ENCODE data around the gene SGPP2. TPM values are rescaled to one million over a fixed set of nuclear protein-coding genes. Genes with fewer than 3 reads are reported as not detected.

Gene SGPP2
- total RNA-seq, 2 donors from 2014 or later, result 2.1 to 13.0 TPM

DNA sequence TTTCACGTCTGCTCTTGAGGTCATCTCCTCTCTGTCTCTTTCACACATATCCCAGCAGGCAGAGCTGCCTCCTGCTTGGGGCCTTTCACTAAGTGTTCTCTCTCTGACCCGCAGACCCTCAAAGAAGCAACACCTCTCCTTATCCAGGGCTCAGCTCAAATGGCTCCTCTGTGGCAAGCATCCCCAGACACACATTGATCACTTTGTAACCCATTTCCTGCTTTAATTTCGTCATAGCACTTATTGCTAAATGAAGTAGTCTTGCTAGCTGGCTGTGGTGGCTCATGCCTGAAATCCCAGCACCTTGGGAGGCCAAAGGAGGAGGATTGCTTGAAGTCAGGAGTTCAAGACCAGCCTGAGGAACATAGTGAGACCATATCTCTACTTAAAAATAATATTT, 41.4 kb downstream of the SGPP2 start:
- no peaks in the 10 kb centered on the region for H3K36me3 ChIP-seq
- H3K4me1 ChIP-seq, result peaks cover 0 to 4% of the 10 kb centered on the region in 2 donors
- TF ChIP-seq, protein P1, sequence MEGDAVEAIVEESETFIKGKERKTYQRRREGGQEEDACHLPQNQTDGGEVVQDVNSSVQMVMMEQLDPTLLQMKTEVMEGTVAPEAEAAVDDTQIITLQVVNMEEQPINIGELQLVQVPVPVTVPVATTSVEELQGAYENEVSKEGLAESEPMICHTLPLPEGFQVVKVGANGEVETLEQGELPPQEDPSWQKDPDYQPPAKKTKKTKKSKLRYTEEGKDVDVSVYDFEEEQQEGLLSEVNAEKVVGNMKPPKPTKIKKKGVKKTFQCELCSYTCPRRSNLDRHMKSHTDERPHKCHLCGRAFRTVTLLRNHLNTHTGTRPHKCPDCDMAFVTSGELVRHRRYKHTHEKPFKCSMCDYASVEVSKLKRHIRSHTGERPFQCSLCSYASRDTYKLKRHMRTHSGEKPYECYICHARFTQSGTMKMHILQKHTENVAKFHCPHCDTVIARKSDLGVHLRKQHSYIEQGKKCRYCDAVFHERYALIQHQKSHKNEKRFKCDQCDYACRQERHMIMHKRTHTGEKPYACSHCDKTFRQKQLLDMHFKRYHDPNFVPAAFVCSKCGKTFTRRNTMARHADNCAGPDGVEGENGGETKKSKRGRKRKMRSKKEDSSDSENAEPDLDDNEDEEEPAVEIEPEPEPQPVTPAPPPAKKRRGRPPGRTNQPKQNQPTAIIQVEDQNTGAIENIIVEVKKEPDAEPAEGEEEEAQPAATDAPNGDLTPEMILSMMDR (IDR thresholded peaks at IDR 0.05), result no peak
- no peak for DNase-seq (ENCODE audit: low spot score)
- H3K4me3 ChIP-seq, result no peak overlapping the region
- H3K9me3 ChIP-seq, result no peaks in the 10 kb centered on the region
- no peaks in the 10 kb centered on the region for H3K27me3 ChIP-seq
- H3K27ac ChIP-seq, result no peak overlapping the region

- H3K4me1 ChIP-seq, result peaks cover 0 to 4% of the 10 kb centered on the region in 2 donors
- H3K36me3 ChIP-seq, result no peaks in the 10 kb centered on the region
- no peaks in the 10 kb centered on the region for H3K27me3 ChIP-seq
- no peak overlapping the region for H3K4me3 ChIP-seq
- H3K9me3 ChIP-seq, result no peaks in the 10 kb centered on the region
- no peak for DNase-seq (ENCODE audit: low spot score)
- no peak overlapping the region for H3K27ac ChIP-seq
- TF ChIP-seq, protein P1 (IDR thresholded peaks at IDR 0.05), result no peak
These were observed 44.0 kb downstream of the SGPP2 start for GRCh38 chr2:222468346-222468745.

GRCh38 chr2:222470802-222471468, 46.6 kb downstream of the SGPP2 start:
- TF ChIP-seq, protein P1 (IDR thresholded peaks at IDR 0.05), result no peak
- Histone ChIP-seq H3K9me3 (no peaks in the 10 kb centered on the region), H3K4me3 (no peak overlapping the region), H3K27me3 (no peaks in the 10 kb centered on the region), H3K4me1 (peaks cover 0 to 4% of the 10 kb centered on the region in 2 donors), H3K27ac (peak overlapping the region in 1 of 2 donors; percentile 11), H3K36me3 (no peaks in the 10 kb centered on the region)
- no peak for DNase-seq (ENCODE audit: low spot score)

DNA sequence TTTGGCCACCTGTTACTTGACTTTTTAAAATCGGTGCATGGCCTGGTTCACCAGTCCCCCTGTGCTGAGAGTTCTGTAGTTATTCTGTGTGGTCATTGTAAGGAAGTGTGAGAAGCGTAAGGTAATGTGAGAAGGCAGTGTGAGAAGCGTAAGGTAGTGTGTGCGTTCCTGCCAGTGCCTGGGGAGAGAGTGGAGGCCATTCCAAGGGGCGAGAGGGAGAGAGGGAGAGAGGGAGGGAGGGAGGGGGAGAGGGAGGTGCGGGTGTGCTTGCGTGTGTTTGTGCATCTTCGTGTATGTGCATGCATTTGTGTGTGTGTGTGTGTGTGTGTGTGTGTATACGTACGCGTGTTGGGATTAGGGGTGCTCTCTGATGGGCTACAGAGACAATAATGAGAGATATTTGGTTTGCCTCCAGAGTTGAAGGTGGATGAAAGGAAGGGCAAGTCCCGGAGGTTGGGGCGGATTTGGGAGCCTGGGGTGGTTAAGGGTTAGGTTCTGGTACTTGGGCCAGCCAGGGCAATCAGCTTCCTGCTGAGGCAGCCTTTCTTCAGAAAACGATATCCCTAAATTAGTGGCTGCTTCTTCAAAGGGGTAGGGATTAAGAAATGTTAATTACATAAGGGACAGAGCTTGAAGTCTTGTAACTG, 53.7 kb downstream of the SGPP2 start:
- Histone ChIP-seq H3K27ac (no peak overlapping the region), H3K4me1 (no peaks in the 10 kb centered on the region), H3K27me3 (no peaks in the 10 kb centered on the region), H3K9me3 (no peaks in the 10 kb centered on the region), H3K4me3 (no peak overlapping the region), H3K36me3 (no peaks in the 10 kb centered on the region)
- TF ChIP-seq, protein P1 (IDR thresholded peaks at IDR 0.05), result no peak
- DNase-seq (ENCODE audit: low spot score), result no peak

GRCh38 chr2:222479859-222480258, 55.5 kb downstream of the SGPP2 start:
- no peak for DNase-seq (ENCODE audit: low spot score)

More at GRCh38 chr2:222479859-222480258, 55.5 kb downstream of the SGPP2 start:
- Histone ChIP-seq H3K36me3 (no peaks in the 10 kb centered on the region), H3K9me3 (no peaks in the 10 kb centered on the region), H3K4me3 (no peak overlapping the region), H3K4me1 (no peaks in the 10 kb centered on the region), H3K27me3 (no peaks in the 10 kb centered on the region), H3K27ac (no peak overlapping the region)
- TF ChIP-seq, protein P1 (IDR thresholded peaks at IDR 0.05), result no peak
